Measurements from ENCODE around the gene RPL39L. TPM values are rescaled to one million over a fixed set of nuclear protein-coding genes. Genes with fewer than 3 reads are reported as not detected.

The RPL39L gene
- total and polyA plus RNA-seq, 4 donors: 3.4 to 9.4 (median 6.4) TPM

DNA sequence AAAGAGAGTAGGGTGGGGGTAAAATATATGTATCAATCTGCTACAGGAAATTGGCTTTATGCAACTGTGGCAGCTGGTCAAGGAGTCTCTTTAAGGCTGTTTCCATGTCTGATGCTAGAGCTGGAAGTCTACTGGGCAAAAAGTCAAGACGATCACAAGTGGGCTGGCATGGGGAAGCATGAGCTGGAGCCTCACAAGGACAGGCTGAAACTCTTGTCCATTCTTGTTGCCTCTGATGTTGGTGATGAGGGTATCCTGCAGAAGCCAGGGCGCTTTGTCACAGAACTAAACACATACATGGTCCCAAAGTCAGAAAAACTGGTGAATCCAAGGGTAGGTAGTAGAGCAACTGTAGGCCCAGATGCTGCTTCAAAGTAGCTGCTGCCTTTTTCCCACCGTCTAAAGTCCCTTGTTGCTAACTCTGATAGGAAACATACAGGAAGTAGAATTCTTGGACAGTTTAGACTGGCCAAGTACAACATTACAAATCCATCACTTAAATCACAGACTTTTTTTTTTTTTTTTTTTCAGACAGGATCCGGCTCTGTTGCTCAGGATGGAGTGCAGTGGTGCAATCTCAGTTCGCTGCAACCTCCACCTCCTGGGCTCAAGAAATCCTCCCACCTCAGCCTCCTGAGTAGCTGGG, 54.2 kb downstream of the RPL39L start:
- H3K9ac ChIP-seq (ENCODE audit: insufficient read depth in 1 of 2, low read length in 2 of 2): no peak overlapping the region
- H3K4me1 ChIP-seq (ENCODE audit: control insufficient read depth in 5 of 5, insufficient read depth in 5 of 5, low read length in 5 of 5): peaks cover 0 to 4% (median 2%) of the 10 kb centered on the region in 5 donors
- ATAC-seq (ENCODE audit: insufficient read depth, low FRiP score) (no peak), DNase-seq (peak in 1 of 3 donors; percentile 17)
- 65 to 78% methylated on average over 5 of the region's 5 CpGs for WGBS, 2 donors
- TF ChIP-seq, protein P1, sequence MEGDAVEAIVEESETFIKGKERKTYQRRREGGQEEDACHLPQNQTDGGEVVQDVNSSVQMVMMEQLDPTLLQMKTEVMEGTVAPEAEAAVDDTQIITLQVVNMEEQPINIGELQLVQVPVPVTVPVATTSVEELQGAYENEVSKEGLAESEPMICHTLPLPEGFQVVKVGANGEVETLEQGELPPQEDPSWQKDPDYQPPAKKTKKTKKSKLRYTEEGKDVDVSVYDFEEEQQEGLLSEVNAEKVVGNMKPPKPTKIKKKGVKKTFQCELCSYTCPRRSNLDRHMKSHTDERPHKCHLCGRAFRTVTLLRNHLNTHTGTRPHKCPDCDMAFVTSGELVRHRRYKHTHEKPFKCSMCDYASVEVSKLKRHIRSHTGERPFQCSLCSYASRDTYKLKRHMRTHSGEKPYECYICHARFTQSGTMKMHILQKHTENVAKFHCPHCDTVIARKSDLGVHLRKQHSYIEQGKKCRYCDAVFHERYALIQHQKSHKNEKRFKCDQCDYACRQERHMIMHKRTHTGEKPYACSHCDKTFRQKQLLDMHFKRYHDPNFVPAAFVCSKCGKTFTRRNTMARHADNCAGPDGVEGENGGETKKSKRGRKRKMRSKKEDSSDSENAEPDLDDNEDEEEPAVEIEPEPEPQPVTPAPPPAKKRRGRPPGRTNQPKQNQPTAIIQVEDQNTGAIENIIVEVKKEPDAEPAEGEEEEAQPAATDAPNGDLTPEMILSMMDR (IDR thresholded peaks at IDR 0.05; ENCODE audit: control extremely low read depth, extremely low read depth): no peak
- peak overlapping the region in 1 of 2 donors; percentile 83 for H3K27ac ChIP-seq (ENCODE audit: low read depth in 1 of 2, low read length in 1 of 2)
- H3K36me3 ChIP-seq (ENCODE audit: control insufficient read depth in 4 of 4, insufficient read depth in 4 of 4, low read length in 4 of 4): no peaks in the 10 kb centered on the region
- peaks cover 0 to 7% (median 2%) of the 10 kb centered on the region in 4 donors for H3K9me3 ChIP-seq (ENCODE audit: control insufficient read depth in 4 of 4, insufficient read depth in 3 of 4, low read length in 3 of 4)
- H3K27me3 ChIP-seq (ENCODE audit: control insufficient read depth in 3 of 3, insufficient read depth in 3 of 3, low read length in 2 of 3): no peaks in the 10 kb centered on the region
- no peak overlapping the region for H3K4me3 ChIP-seq

DNA sequence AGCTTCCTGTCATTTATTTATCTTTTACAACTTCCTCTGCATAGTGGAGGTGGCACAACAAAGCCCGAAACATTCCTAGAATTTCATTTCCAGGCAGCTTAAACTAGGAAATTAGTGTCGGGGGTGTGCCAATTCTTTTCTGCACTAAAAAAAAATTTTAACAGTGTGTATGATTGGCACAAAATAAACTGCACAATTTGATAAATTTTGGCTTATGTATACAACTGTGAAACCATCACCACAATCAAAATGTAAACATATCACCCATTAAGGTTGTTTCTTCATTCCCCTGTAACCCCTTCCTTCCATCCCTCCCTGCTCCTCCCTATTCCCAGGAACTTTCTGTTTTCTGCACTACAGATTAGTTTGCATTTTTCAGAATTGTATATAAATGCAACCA, 54.7 kb downstream of the RPL39L start:
- no peak overlapping the region for H3K27ac ChIP-seq (ENCODE audit: low read depth in 1 of 2, low read length in 1 of 2)
- ATAC-seq (ENCODE audit: insufficient read depth, low FRiP score) (no peak), DNase-seq (no peak)
- peaks cover 0 to 4% (median 2%) of the 10 kb centered on the region in 5 donors for H3K4me1 ChIP-seq (ENCODE audit: control insufficient read depth in 5 of 5, insufficient read depth in 5 of 5, low read length in 5 of 5)
- no peaks in the 10 kb centered on the region for H3K27me3 ChIP-seq (ENCODE audit: control insufficient read depth in 3 of 3, insufficient read depth in 3 of 3, low read length in 2 of 3)
- no peak overlapping the region for H3K9ac ChIP-seq (ENCODE audit: insufficient read depth in 1 of 2, low read length in 2 of 2)
- peaks cover 0 to 7% (median 2%) of the 10 kb centered on the region in 4 donors for H3K9me3 ChIP-seq (ENCODE audit: control insufficient read depth in 4 of 4, insufficient read depth in 3 of 4, low read length in 3 of 4)
- H3K4me3 ChIP-seq: no peak overlapping the region
- 26 to 38% methylated on average over 2 of the region's 2 CpGs for WGBS, 2 donors
- H3K36me3 ChIP-seq (ENCODE audit: control insufficient read depth in 4 of 4, insufficient read depth in 4 of 4, low read length in 4 of 4): no peaks in the 10 kb centered on the region
- TF ChIP-seq, protein P1 (IDR thresholded peaks at IDR 0.05; ENCODE audit: control extremely low read depth, extremely low read depth): no peak

DNA sequence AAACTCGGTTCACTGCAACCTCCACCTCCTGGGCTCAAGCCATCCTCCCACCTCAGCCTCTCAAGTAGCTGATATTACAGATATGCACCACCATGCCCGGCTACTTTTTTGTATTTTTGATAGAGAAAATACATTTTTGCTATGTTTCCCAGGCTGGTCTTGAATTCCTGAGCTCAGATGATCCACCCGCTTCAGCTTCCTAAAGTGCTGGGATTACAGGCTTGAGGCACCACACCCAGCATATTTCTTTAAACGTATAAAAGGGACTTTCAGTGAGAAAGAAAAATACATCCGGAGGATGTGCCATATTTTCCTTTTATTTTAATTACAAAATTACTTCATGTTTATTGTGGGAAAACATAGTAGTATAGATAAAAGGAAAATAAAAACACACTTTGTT, 55.2 kb downstream of the RPL39L start:
- Histone ChIP-seq H3K4me3 (no peak overlapping the region), H3K9me3 (ENCODE audit: control insufficient read depth in 4 of 4, insufficient read depth in 3 of 4, low read length in 3 of 4) (peaks cover 0 to 7% (median 2%) of the 10 kb centered on the region in 4 donors), H3K9ac (ENCODE audit: insufficient read depth in 1 of 2, low read length in 2 of 2) (no peak overlapping the region), H3K27ac (ENCODE audit: low read depth in 1 of 2, low read length in 1 of 2) (no peak overlapping the region), H3K4me1 (ENCODE audit: control insufficient read depth in 5 of 5, insufficient read depth in 5 of 5, low read length in 5 of 5) (peaks cover 0 to 4% (median 2%) of the 10 kb centered on the region in 5 donors), H3K27me3 (ENCODE audit: control insufficient read depth in 3 of 3, insufficient read depth in 3 of 3, low read length in 2 of 3) (no peaks in the 10 kb centered on the region), H3K36me3 (ENCODE audit: control insufficient read depth in 4 of 4, insufficient read depth in 4 of 4, low read length in 4 of 4) (no peaks in the 10 kb centered on the region)
- WGBS, 2 donors: 55 to 67% methylated on average over 5 of the region's 5 CpGs
- ATAC-seq (ENCODE audit: insufficient read depth, low FRiP score) (no peak), DNase-seq (no peak)
- TF ChIP-seq, protein P1 (IDR thresholded peaks at IDR 0.05; ENCODE audit: control extremely low read depth, extremely low read depth): no peak
